Adipose tissue (tissue), 3 donors: Measurements from ENCODE around the gene TRMT10B. TPM values are rescaled to one million over a fixed set of nuclear protein-coding genes. Genes with fewer than 3 reads are reported as not detected.

ENCODE experiments used
- H3K27ac ChIP-seq: one replicate; pipeline ENCODE4 v1.5.1; 2013; ENCODE audit warnings: low read depth, low read length
- WGBS, 3 donors: extraction: QIAGEN DNeasy Blood & Tissue Kit; methylation state at CpG; one replicate each; pipeline ENCODE4 v1.1.7; 2013; 5-methylcytosine and 5-hydroxymethylcytosine counted together
- polyA plus RNA-seq, 3 donors: library from polyadenylated mRNA; stranded (reverse); fragments of 200-250 nt; gene quantifications; one replicate each; pipeline ENCODE4 v1.2.3, GENCODE V29; 2013
- donor health status: healthy with polysubstance abuse.
- donor health status: Bipolar disorder and iron deficiency.
- donor health status: healthy.

The TRMT10B gene, protein sequence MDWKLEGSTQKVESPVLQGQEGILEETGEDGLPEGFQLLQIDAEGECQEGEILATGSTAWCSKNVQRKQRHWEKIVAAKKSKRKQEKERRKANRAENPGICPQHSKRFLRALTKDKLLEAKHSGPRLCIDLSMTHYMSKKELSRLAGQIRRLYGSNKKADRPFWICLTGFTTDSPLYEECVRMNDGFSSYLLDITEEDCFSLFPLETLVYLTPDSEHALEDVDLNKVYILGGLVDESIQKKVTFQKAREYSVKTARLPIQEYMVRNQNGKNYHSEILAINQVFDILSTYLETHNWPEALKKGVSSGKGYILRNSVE
- polyA plus RNA-seq: 1 to 10 TPM; 3.7 to 5.6 (median 4.5) TPM

DNA sequence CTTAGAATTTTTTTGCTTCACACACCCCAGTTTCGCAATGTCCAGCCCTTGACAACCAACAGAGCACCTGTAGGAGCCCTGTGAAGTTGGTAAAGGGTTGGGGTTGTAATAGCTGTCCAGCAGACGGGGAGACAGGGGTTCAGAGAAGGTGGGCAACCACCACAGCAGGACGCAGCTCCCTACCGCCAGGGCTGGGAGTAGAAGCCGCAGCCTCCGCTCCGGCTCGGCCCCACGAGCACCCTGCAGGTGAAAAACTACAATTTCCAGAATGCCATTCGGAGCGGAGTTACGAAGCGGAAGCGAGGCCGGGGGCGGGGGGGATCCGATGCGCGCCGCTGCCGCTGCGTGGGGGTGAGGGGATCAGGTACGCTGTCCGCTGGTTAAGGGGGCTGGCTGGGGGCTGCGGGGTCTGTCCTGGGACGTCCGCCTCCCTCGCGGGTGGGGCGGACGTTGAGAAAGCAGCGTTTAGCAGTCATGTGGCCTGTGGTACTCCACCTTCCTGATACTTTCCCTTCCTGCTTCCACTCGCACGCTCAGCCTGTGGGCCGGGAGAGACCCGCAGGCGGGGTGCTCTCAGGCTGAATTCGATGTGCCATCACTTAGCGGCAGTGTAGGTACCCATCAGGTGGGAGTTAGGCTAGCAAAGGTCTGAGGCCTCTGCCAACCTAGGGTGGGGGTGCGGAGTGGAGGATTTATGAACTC is at the start of gene TRMT10B:
TRMT10B (plus strand) TSS at position 317 of the 702 bp plus-strand sequence. CDS start 8,127 bp downstream, outside the sequence.
- 2 to 3% (median 3%) methylated on average over 40 of the region's 40 CpGs for WGBS, 3 donors
- peak within 1 kb of the TSS; percentile 20 for H3K27ac ChIP-seq

DNA sequence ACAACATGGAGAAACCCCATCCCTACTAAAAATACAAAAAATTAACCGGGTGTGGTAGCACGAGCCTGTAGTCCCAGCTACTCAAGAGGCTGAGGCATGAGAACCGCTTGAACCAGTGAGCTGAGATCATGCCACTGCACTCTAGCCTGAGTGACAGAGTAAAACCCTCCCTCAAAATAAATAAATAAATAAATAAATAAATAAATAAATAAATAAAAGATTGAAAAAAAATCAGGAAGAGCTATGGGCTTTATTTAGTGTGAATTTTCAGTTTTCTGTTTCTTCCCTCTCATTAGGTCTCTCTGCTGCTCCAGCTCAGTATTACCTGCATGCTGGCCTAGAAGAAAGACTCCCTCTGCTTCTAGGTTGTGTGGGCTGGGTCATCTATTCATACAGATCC is 47.8 kb upstream of the TRMT10B start:
- no peak overlapping the region for H3K27ac ChIP-seq
- 75 to 87% (median 83%) methylated on average over 3 of the region's 3 CpGs for WGBS, 3 donors

DNA sequence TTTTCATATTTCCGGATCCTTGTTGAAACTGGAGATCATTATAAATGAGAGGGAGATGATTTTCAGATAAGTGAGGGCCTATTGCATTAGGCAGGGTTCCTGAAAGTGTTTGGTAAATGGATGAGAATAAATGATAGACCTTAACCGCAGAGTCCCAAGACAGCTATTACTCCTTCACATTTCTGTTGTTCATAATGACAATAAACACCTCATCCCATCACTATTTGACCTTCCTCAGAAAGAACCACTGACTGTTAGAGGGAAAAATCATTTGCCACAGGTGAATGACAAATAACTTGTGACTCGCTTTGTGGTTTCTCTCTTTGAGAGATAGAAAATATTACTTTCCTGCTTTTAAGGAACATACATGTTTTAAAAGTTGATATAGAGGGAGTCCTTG is 47.3 kb upstream of the TRMT10B start:
- 63 to 95% (median 77%) methylated on average over 3 of the region's 3 CpGs for WGBS, 3 donors
- no peak overlapping the region for H3K27ac ChIP-seq

DNA sequence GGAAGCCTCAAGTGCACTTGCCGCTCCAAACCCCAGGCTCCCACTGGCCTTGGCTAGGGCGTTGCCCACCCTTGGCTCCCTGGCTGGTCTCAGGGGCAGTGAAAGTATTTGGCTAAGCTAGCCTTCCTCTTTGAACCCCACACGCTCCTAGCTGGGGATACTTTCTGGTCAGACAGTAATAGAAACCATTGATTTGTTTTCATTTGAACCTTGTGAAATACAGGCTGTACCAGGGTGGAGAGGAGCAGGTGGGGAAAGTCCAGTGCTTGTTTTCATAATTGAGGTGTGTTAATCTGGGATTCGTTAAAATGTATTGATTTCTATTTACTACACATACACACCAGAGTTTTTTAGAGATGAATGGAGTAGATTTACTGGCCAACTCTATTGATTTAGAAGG is 45.9 kb upstream of the TRMT10B start:
- H3K27ac ChIP-seq: no peak overlapping the region
- WGBS, 3 donors: 74 to 82% (median 82%) methylated on average over 4 of the region's 4 CpGs

DNA sequence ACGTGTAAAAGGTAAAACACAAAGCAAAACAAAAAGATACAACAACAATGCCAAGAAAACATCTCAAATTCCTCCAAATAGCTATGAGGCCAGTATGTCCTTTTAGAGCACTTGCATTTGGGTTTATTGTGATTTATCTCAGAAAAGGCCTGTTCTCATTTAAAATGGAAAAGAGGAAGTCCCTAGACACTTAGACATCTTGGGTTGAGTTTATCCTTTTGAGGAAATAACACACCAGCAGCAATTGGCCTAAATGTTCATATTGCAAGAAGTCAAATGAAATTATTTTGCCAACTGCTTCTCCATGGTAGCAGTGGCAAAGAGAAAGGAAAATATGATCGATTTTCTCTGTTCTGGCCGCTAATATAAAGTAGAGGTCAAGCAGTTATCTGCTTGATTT is 43.6 kb upstream of the TRMT10B start:
- H3K27ac ChIP-seq: no peak overlapping the region
- 87 to 94% (median 90%) methylated on average over 3 of the region's 3 CpGs for WGBS, 3 donors

DNA sequence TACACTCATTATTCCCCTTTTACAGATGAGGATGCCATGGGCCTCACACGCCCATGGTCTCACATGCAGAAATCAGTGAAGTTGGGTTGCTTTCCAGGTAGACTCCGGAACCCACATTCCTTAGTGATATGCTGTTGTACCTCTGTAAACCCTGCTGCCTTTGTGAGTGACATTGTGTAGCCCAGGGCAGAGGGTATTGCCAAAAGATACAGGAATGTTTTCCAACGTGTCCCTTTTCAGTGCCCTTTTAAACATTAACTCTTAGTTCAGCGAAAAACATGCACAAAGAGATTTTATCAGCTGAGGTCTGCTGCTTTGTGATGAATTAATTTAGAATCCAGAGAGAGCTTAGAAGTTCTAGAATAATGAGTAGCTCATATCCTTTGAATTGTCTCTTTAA is 38.3 kb upstream of the TRMT10B start:
- 50 to 75% (median 75%) methylated on average over 4 of the region's 4 CpGs for WGBS, 3 donors

DNA sequence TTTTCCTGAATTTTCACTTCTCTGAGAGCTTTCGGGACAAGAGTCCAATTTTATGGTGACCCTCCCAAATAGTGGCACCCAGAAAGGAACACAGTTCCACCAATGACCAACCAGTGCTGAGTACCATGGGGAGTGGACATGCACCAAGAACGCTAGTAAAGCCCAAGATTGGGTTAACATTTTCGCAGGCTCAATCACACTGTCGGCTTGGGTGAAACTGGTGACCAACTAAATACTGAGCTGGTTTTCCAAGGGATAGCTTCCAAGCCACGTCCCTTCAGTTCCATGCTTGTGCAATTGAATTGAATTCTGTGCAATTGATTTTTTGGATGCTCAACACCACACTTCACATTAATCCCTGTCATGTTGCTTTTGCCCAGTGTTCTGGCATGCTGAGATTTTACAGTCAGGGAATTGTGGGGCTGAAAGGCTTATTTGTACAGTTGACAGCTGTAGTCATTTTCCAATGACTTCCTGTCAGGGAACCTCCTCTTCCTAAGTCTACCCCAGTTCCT is 37.6 kb upstream of the TRMT10B start:
- 78 to 91% (median 85%) methylated on average over 5 of the region's 5 CpGs for WGBS, 3 donors
- H3K27ac ChIP-seq: no peak overlapping the region

More for the DNA sequence above, 38.3 kb upstream of the TRMT10B start:
- no peak overlapping the region for H3K27ac ChIP-seq

DNA sequence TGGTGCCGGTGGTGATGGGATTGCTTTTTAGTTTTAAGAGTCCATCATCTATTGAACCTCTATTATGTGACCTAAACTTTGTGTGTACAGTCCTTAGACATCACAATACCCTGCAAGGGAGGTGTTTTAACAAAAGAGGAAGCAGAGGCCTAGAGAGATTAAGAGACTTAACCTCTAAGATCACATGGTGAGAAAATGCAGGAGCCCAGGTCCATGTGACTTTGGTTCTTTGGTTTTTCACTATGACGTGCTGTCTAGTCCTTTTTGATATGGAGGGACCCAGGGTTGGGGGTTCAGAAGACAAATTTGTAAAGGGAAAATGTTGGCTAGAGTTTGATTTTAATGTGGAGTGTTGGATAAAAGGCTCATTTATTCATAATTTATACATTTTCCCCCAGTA is 34.1 kb upstream of the TRMT10B start:
- no peak overlapping the region for H3K27ac ChIP-seq
- 69 to 81% (median 75%) methylated on average over 2 of the region's 2 CpGs for WGBS, 3 donors

DNA sequence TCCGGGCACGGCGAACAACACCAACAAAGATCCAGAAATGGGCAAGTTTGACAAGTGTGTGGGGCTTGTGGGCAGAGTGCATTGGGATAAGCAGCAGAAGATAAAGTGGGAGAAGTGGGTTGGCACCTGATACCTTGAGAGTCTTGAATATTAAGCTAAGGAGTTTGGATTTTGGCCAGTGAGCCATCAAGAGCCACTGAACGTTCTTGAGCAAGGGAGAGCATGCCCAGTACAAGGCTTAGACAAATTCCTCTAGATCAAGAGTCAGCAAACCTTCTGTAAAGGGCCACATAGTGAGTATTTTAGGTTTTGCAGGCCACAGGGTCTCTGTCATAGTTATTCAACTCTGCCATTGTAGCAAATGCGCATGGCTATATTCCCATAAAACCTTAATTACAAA is 26.6 kb upstream of the TRMT10B start:
- WGBS, 3 donors: 88 to 91% (median 91%) methylated on average over 5 of the region's 5 CpGs
- no peak overlapping the region for H3K27ac ChIP-seq

DNA sequence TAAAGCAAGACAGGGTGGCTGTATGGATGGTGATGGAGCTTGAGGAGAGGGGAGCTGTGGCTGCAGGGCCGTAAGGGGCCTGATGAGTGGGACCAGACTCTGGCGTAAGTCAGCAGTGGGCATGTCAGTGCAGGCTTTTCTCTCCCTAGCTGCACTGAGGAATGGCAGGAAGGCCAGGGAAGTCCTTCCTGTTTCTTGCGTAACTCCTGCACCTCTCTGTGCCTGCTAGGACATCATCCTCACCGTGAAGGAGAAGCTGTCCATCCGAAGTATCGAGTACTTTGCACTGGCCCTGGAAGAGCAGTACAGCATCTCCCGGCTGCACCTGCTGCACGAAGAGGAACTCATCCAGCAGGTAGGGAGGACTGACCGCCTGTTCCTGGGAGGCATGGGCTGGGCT is 24.1 kb upstream of the TRMT10B start:
- WGBS, 3 donors: 79 to 89% (median 88%) methylated on average over 9 of the region's 9 CpGs
- no peak overlapping the region for H3K27ac ChIP-seq

DNA sequence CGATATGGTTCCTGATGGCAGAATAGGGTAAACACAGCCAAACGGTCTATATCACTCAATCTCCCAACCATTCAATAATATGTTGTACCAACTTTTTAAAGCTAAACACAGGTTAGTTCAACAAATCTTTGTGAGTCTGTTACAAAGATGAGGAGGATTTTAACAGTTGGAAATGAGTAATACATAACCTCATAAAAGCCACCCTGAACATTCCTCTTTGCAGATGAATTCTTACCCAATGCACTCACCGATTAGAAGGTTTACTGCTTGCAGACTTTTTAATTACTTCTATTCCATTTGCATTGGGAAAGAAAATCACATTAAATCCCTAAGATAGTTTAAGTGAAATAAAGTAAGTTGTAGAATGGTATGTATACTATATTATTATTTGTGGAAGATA is 23.3 kb upstream of the TRMT10B start:
- WGBS, 3 donors: 68 to 79% (median 75%) methylated on average over 3 of the region's 3 CpGs
- H3K27ac ChIP-seq: no peak overlapping the region

DNA sequence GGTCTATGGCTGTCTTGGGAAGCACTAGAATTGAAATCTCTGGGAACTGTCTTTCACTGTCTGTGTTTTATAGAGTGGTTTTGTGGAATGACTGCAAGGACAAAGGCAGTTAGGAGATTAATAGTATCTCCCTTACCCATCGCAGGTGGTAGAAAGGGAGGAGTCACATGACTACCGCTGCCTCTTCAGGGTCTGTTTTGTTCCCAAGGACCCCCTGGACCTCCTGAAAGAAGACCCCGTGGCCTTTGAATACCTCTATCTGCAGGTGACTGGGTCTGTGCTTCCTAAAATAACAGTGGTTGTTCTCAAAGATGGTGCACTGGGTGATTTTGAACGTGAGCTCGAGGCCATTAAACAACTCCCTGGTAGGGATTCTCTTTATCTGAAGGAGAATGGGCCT is 22.8 kb upstream of the TRMT10B start:
- H3K27ac ChIP-seq: no peak overlapping the region
- 60 to 62% (median 61%) methylated on average over 5 of the region's 5 CpGs for WGBS, 3 donors

DNA sequence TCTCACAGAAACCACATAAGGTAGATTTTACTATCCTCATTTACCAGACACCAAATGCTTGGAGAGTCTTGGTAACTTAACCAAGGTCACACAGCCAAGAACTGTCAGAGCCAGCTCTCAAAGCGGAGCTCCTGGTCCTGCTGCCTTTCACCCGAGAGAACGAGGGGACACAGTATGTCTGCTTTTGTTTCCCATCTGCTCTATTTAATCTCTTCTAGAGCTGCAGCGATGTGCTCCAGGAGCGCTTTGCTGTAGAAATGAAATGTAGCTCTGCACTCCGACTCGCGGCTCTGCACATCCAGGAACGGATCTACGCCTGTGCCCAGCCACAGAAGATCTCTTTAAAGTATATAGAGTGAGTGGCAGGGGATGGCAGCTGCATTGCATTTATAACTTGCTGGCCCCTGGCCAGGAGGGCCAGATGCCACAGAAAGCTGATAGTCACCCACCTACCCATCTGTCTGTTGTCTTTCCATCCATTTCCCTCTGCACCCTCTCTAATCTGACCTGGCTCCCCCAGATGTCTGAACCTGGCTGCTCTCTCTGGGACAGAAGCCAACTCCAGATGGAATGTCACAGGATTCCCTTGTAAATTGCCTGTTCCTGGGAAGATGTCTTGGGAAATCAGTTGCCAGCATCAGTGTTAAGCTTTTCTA is 21.4 kb upstream of the TRMT10B start:
- 68 to 84% (median 70%) methylated on average over 10 of the region's 10 CpGs for WGBS, 3 donors
- no peak overlapping the region for H3K27ac ChIP-seq

DNA sequence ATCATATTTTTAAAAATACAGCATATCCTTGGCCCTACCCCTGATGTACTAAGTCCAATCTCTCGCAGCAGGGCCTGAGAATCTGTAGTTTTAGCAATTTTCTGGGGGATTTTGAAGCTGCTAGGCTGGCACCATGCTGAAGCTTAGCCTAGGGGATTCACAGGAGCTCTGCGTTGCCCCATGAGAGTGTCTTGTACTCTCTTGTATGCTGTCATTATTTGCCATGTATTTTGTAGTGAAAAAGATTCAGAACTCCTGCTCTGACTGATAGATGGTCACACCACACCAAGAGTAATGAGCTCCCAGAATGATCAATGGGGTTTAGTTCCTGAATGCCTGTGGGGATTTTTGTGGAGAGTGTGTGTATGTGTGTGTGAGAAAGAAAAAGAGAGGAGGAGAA is 20.7 kb upstream of the TRMT10B start:
- WGBS, 3 donors: 35 to 91% (median 39%) methylated on average over 2 of the region's 2 CpGs
- no peak overlapping the region for H3K27ac ChIP-seq

DNA sequence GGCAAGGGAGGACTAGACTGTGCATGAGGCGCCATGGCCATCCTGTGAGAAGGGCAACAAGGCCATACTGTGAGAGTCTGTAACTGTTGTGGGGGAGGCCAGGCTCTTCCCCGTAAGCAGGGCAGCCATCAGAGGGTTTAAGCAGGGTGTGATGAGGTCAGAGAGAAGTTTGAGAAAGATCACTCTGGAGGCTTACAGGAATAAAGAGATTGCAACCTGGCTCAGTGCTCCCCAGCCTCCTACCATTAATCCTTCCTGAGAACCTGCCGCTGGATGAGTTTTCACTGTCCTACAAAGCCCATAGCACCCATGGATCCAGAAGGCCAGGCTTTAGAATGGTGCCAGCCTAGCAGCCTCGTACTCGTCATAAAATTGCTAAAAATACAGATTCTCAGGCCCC is 14.4 kb upstream of the TRMT10B start:
- H3K27ac ChIP-seq: no peak overlapping the region
- 79 to 86% (median 84%) methylated on average over 5 of the region's 5 CpGs for WGBS, 3 donors

DNA sequence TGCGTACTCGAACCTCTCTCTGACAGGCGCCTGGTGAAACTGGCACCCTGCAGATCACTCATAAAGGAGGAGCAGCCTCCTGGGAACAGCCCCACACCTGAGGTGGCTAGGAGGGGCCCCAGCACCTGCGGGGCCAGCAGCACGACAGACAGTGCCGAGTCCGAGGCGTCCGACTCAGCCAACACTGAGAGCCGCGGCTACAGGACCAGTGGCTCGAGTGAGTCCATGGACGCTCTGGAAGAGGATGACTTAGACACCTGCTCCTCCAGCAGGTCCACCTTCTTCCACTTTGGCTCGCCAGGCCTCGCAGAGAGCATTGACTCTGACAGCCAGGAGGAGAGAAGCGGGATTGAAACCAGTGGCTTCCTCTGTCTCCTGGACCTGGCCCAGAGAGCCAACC is 13.5 kb upstream of the TRMT10B start:
- 89 to 95% (median 94%) methylated on average over 16 of the region's 16 CpGs for WGBS, 3 donors
- H3K27ac ChIP-seq: no peak overlapping the region

DNA sequence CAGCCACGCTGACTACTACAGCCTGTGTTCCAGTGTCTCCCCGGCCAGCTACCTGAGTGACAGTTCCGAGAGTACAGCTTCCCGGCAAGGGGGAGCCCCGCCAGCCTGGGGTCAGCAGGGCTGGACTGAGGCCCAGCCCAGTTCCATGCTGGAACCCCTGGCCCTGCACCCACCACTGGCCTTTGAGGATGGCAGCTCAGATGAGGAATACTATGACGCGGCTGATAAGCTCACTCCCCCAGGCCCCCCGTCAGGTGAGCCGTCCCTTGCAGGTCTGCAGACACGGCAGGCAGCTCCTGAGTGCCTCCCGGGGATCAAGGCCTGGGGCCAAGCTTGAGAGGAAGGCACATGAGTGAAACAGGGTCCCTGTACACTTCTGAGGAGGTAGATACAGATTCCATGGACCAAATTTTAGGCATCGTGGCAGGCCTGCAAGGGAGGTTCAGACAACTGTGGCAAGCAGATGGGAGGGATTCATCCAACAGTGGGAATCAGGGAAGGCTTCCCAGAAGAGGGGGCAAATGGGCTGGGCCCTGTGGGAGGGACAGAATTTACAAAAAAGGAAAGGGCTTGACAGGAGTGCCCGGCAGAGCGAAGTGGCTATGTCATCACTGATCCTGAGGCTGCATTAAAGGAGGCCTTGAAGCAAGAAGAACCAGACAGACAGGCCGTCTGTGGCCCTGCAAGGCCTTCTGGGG is 12.8 kb upstream of the TRMT10B start:
- no peak overlapping the region for H3K27ac ChIP-seq
- WGBS, 3 donors: 78 to 79% (median 78%) methylated on average over 15 of the region's 15 CpGs

DNA sequence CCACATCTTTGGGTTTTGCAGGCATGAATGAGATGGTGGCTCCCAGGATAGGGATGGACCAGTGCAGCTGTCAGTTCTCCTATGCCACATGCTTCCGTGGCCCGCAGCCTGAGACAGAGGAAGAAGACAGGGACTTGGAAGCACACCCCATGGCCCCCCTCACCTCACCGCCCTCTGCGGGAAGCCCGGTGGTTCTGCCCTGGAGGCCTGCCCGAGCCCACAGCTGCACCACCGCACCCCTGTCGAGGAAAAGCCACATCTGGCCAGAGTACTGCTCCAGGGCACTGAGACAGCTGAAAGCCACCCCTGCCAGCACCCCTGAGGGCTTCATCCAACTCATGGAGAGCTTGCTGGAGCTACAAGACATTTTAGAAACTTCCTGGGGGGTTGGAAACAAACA is 7.6 kb upstream of the TRMT10B start:
- 71 to 84% (median 79%) methylated on average over 8 of the region's 8 CpGs for WGBS, 3 donors
- H3K27ac ChIP-seq: no peak overlapping the region
